ENCODE results near the gene ADAMTS7. TPM values are rescaled to one million over a fixed set of nuclear protein-coding genes. Genes with fewer than 3 reads are reported as not detected.
"Not testable (repeated sequence)": the region's sequence is repeated elsewhere in the genome, so short reads cannot be mapped to it uniquely, and the experiment has no call there.

ADAMTS7 gene
- total RNA-seq, 1 donor from 2014 or later: 19.2 TPM

DNA sequence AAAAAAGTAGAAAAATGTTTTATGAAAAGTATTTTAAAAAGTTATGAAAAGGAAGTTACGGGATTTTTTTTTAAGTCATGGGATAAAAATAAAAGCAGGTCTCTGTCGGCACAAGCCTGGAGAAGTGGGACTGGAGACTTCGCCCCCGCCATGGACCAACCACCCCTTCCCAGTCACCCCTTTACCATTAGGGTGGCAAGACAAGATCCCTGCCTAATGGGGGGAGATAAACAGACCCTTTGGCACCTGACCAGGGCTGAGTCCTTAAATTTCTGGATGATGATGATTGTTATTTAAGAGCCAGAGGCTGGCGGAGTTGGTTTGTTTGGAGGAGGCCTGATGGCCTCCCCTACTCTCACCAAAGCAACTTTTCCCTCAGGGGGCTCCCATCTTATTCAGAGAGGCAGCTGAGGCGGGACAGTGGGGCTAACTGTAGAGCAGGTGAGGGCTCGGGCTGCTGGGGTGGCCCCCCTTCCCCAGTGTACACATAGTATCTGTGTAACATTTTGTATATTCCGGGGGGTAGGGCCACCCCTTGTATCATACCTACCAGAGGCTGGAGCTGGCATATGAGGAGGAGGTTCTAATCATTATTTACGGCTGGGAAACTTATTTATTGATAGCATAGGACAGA, 74.0 kb downstream of the ADAMTS7 start:
- Mint-ChIP-seq H3K27me3 (ENCODE audit: insufficient read depth, low read depth) (peaks cover 7% of the 10 kb centered on the region), H3K27ac (no peak overlapping the region), H3K36me3 (no peaks in the 10 kb centered on the region), H3K9me3 (no peaks in the 10 kb centered on the region), H3K4me1 (peaks cover 14% of the 10 kb centered on the region), H3K4me3 (no peak overlapping the region)
- Histone ChIP-seq H2AFZ (replicated peaks) (no peak overlapping the region), H3K9me3 (ENCODE audit: low read depth) (no peaks in the 10 kb centered on the region), H3K36me3 (no peaks in the 10 kb centered on the region), H3K27me3 (no peaks in the 10 kb centered on the region), H3K79me2 (ENCODE audit: low read depth) (no peaks in the 10 kb centered on the region), H3K4me3 (no peak overlapping the region), H4K20me1 (ENCODE audit: low read depth) (no peaks in the 10 kb centered on the region), H3K9ac (no peak overlapping the region), H3F3A (ENCODE audit: low read depth) (no peaks in the 10 kb centered on the region), H3K4me1 (no peaks in the 10 kb centered on the region), H3K4me2 (no peak overlapping the region), H3K27ac (no peak overlapping the region)
- DNase-seq (ENCODE audit: low spot score): no peak
- TF ChIP-seq, protein P1, sequence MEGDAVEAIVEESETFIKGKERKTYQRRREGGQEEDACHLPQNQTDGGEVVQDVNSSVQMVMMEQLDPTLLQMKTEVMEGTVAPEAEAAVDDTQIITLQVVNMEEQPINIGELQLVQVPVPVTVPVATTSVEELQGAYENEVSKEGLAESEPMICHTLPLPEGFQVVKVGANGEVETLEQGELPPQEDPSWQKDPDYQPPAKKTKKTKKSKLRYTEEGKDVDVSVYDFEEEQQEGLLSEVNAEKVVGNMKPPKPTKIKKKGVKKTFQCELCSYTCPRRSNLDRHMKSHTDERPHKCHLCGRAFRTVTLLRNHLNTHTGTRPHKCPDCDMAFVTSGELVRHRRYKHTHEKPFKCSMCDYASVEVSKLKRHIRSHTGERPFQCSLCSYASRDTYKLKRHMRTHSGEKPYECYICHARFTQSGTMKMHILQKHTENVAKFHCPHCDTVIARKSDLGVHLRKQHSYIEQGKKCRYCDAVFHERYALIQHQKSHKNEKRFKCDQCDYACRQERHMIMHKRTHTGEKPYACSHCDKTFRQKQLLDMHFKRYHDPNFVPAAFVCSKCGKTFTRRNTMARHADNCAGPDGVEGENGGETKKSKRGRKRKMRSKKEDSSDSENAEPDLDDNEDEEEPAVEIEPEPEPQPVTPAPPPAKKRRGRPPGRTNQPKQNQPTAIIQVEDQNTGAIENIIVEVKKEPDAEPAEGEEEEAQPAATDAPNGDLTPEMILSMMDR (IDR thresholded peaks at IDR 0.05): no peak
- TF ChIP-seq EZH2 (IDR thresholded peaks at IDR 0.05) (no peak), EZH2phosphoT487 (IDR thresholded peaks at IDR 0.05) (no peak)

DNA sequence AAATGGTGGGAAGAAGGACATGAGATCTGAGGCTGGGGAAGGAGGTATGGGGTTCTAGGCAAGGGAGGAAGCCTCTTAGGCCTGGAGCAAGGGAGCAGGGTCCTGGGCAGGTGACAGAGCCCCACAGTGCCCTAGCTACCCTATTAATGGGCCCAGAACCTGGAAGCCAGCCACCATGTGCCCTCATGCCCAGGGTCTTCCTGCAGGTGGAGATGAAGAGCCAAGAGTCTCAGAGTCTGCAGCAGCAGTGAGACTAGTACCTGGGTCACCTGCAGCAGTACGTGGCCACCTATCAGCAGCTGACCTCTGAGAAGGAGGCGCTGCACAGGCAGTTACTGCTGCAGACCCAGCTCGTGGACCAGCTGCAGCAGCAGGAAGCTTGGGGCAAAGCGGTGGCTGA, 75.0 kb downstream of the ADAMTS7 start:
- H3K4me3 ChIP-seq; H3K9me3 ChIP-seq (ENCODE audit: low read depth); H3K27ac Mint-ChIP-seq; H3K9ac ChIP-seq; H4K20me1 ChIP-seq (ENCODE audit: low read depth); H3K79me2 ChIP-seq (ENCODE audit: low read depth); H3K4me3 Mint-ChIP-seq; H3K4me2 ChIP-seq; H2AFZ ChIP-seq (replicated peaks); H3K27ac ChIP-seq; H3K27me3 ChIP-seq; DNase-seq (ENCODE audit: low spot score); H3K36me3 ChIP-seq; H3F3A ChIP-seq (ENCODE audit: low read depth); H3K27me3 Mint-ChIP-seq (ENCODE audit: insufficient read depth, low read depth); H3K9me3 Mint-ChIP-seq; H3K36me3 Mint-ChIP-seq; H3K4me1 ChIP-seq: not testable (repeated sequence)
- peaks cover 14% of the 10 kb centered on the region for H3K4me1 Mint-ChIP-seq

GRCh38 chr15:78734451-78735064, 76.7 kb downstream of the ADAMTS7 start:
- no peaks in the 10 kb centered on the region for H3K9me3 Mint-ChIP-seq
- no peaks in the 10 kb centered on the region for H3F3A ChIP-seq (ENCODE audit: low read depth)
- H3K27me3 Mint-ChIP-seq (ENCODE audit: insufficient read depth, low read depth): peaks cover 13% of the 10 kb centered on the region
- peaks cover 15% of the 10 kb centered on the region for H3K4me1 Mint-ChIP-seq
- H3K4me2 ChIP-seq: no peak overlapping the region
- no peaks in the 10 kb centered on the region for H3K36me3 ChIP-seq
- no peaks in the 10 kb centered on the region for H3K27me3 ChIP-seq
- H3K27ac ChIP-seq: no peak overlapping the region
- no peaks in the 10 kb centered on the region for H4K20me1 ChIP-seq (ENCODE audit: low read depth)
- TF ChIP-seq EZH2 (IDR thresholded peaks at IDR 0.05) (no peak), EZH2phosphoT487 (IDR thresholded peaks at IDR 0.05) (no peak)
- TF ChIP-seq, protein P1 (IDR thresholded peaks at IDR 0.05): no peak
- H3K4me3 ChIP-seq: no peak overlapping the region
- no peak overlapping the region for H3K9ac ChIP-seq
- no peaks in the 10 kb centered on the region for H3K79me2 ChIP-seq (ENCODE audit: low read depth)
- H3K27ac Mint-ChIP-seq: peak overlapping the region; percentile 35
- H3K9me3 ChIP-seq (ENCODE audit: low read depth): no peaks in the 10 kb centered on the region
- H3K36me3 Mint-ChIP-seq: no peaks in the 10 kb centered on the region
- DNase-seq (ENCODE audit: low spot score): no peak
- H3K4me1 ChIP-seq: no peaks in the 10 kb centered on the region
- no peak overlapping the region for H3K4me3 Mint-ChIP-seq
- H2AFZ ChIP-seq (replicated peaks): no peak overlapping the region

DNA sequence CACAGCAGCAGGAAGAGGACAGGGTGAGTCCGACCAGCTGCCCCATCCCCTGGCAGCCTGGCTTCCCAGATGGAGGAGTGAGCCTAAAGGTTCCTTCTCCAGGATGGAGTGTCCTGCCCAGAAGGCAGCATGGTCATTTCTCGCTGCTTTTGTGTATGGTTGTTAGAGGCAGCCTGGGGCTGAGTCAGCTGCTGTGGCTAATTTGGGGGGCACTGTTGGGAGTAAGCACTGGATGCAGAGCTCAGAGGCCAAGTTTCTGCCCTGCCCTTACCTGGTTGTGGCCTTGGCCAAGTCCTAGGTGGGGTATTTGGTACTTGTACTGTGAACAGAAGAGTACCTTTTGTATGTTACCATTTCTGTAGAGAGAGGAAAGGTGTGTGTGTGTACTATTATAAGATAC, 78.6 kb downstream of the ADAMTS7 start:
- no peak overlapping the region for H3K4me3 ChIP-seq
- H3K4me3 Mint-ChIP-seq: no peak overlapping the region
- H3K79me2 ChIP-seq (ENCODE audit: low read depth): no peaks in the 10 kb centered on the region
- H3F3A ChIP-seq (ENCODE audit: low read depth): no peaks in the 10 kb centered on the region
- H3K36me3 ChIP-seq: no peaks in the 10 kb centered on the region
- TF ChIP-seq EZH2phosphoT487 (IDR thresholded peaks at IDR 0.05) (no peak), EZH2 (IDR thresholded peaks at IDR 0.05) (no peak)
- TF ChIP-seq, protein P1 (IDR thresholded peaks at IDR 0.05): no peak
- no peaks in the 10 kb centered on the region for H3K4me1 ChIP-seq
- no peak overlapping the region for H3K27ac ChIP-seq
- DNase-seq (ENCODE audit: low spot score): no peak
- peaks cover 19% of the 10 kb centered on the region for H3K4me1 Mint-ChIP-seq
- no peaks in the 10 kb centered on the region for H3K36me3 Mint-ChIP-seq
- no peak overlapping the region for H3K9ac ChIP-seq
- H3K27ac Mint-ChIP-seq: no peak overlapping the region
- peaks cover 14% of the 10 kb centered on the region for H3K27me3 Mint-ChIP-seq (ENCODE audit: insufficient read depth, low read depth)
- no peak overlapping the region for H2AFZ ChIP-seq (replicated peaks)
- no peaks in the 10 kb centered on the region for H3K9me3 Mint-ChIP-seq
- no peaks in the 10 kb centered on the region for H3K9me3 ChIP-seq (ENCODE audit: low read depth)
- no peaks in the 10 kb centered on the region for H3K27me3 ChIP-seq
- no peak overlapping the region for H3K4me2 ChIP-seq
- no peaks in the 10 kb centered on the region for H4K20me1 ChIP-seq (ENCODE audit: low read depth)
